ENCODE results near the gene DYNC1H1.

DNA sequence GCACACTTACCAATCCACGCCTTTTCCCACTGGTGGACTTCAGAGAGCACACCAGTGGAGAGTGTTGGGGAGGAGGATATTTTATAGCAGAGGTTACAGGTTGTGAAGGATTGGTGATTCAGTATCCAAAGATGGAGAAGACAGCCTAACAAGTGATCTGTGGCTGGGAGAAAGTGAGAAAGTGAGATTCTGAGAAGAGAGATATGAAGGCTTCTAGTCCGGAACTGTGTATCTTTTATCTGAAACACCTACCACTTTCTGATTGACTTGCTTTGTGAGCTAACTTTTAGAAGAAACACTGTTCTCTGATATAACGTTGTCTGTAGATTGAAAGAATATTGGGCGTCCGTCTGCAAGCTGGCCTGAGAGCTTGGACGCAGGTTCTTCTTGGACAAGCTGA, 24.0 kb downstream of the DYNC1H1 start:
- TF ChIP-seq CTCF (IDR thresholded peaks at IDR 0.05) (no peak), POLR2A (IDR thresholded peaks at IDR 0.05) (no peak)
